NCI-H510A (cell line): Measurements from ENCODE around the gene SPATA2L.
A peak's percentile ranks its signal among the peaks of the same experiment; 100 is the strongest.

Experiments
- DNase-seq: peaks from one replicate; lab custom pipeline; 2025; lab: John Stamatoyannopoulos, UW

Gene SPATA2L

GRCh38 chr16:89701425-89702406 is at the start of gene SPATA2L:
Gene SPATA2L, minus strand, starts transcription at chr16:89701705. Its CDS starts 473 bp downstream, at chr16:89701232.
- peak; percentile 77 for DNase-seq

GRCh38 chr16:89749637-89750036 is 48.1 kb upstream of the SPATA2L start:
- DNase-seq, result no peak

GRCh38 chr16:89748921-89749320 is 47.4 kb upstream of the SPATA2L start:
- no peak for DNase-seq

- DNase-seq, result no peak
Measured at GRCh38 chr16:89748076-89748475, 46.6 kb upstream of the SPATA2L start.

GRCh38 chr16:89746043-89746442 is 44.5 kb upstream of the SPATA2L start:
- no peak for DNase-seq

- DNase-seq, result no peak
Measured at GRCh38 chr16:89744813-89745212, 43.3 kb upstream of the SPATA2L start.

GRCh38 chr16:89742948-89743347 is 41.4 kb upstream of the SPATA2L start:
- DNase-seq, result no peak

- no peak for DNase-seq
Measured at GRCh38 chr16:89741342-89742014, 40.0 kb upstream of the SPATA2L start.

- no peak for DNase-seq
Measured at GRCh38 chr16:89739383-89739782, 37.9 kb upstream of the SPATA2L start.

GRCh38 chr16:89738538-89739317 is 37.2 kb upstream of the SPATA2L start:
- DNase-seq, result no peak

GRCh38 chr16:89738072-89738377 is 36.5 kb upstream of the SPATA2L start:
- DNase-seq, result no peak

GRCh38 chr16:89737341-89738071 is 36.0 kb upstream of the SPATA2L start:
- DNase-seq, result no peak

GRCh38 chr16:89736554-89736953 is 35.0 kb upstream of the SPATA2L start:
- no peak for DNase-seq

GRCh38 chr16:89733792-89734191 is 32.3 kb upstream of the SPATA2L start:
- DNase-seq, result no peak

- DNase-seq, result no peak
Measured at GRCh38 chr16:89733322-89733721, 31.8 kb upstream of the SPATA2L start.

GRCh38 chr16:89732918-89733242 is 31.4 kb upstream of the SPATA2L start:
- DNase-seq, result no peak

- DNase-seq, result no peak
Measured at GRCh38 chr16:89732142-89732917, 30.8 kb upstream of the SPATA2L start.

GRCh38 chr16:89730610-89731234 is 29.2 kb upstream of the SPATA2L start:
- no peak for DNase-seq

GRCh38 chr16:89729863-89730593 is 28.5 kb upstream of the SPATA2L start:
- DNase-seq, result no peak

GRCh38 chr16:89729293-89729692 is 27.8 kb upstream of the SPATA2L start:
- no peak for DNase-seq
